Measurements from ENCODE around the gene DDTL. TPM values are rescaled to one million over a fixed set of nuclear protein-coding genes. Genes with fewer than 3 reads are reported as not detected.
"Not testable (repeated sequence)": the region's sequence is repeated elsewhere in the genome, so short reads cannot be mapped to it uniquely, and the experiment has no call there.

The DDTL gene
- total RNA-seq, 1 donor from 2014 or later: 3.1 TPM

DNA sequence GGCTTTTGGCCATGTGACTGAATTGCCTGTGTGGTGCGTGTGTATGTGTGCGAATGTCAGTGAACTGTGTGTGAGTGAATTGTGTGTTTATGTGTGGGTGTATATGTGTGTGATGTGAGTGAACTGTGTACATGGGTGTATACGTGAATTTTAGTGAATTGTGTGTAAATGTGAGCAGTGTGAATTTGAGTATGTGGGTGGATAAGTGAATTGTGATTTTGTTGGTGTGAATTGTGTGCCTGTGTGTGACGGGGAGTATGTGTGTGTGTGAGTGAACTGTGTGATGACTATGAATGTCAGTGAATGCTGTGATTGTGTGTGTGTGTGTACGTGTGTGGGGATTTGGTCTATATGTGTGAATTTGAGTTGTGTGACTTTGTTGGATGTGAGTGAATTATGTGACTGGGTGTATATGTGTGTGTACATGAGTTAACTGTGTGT is 3.5 kb downstream of the DDTL start:
- DNase-seq: no peak

DNA sequence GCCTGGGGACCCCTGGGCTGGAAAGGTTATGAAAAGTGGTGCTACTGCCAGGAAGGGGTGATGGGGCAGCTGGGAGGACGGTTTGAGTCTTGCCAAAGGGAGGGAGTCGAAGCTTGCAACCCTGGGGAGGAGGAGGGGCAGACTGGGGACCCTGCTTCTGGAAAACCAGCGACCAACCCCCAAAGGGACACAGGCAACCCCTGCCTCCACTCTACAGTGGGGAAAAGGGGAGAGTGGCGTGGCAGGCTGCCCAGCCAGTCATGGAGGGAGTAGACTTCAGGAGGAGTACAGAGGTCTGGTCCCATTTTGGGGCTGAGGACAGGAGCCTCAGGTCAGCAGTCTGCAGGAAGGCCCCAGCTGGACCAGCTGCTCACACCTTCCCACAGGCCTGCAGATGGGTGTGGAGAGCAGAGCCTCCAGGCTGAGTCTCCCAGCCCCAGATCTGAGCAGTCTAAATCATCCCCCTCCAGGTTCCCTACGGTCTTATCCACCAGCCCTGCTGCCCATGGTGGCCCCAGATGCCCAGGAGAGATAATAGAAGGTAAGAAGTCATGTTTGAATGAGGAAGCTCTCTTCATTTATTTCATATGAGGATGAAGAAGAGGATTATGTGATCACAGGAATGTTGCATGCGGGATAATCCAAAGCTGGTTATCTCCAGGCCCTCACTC is 4.3 kb downstream of the DDTL start:
- no peak for DNase-seq

DNA sequence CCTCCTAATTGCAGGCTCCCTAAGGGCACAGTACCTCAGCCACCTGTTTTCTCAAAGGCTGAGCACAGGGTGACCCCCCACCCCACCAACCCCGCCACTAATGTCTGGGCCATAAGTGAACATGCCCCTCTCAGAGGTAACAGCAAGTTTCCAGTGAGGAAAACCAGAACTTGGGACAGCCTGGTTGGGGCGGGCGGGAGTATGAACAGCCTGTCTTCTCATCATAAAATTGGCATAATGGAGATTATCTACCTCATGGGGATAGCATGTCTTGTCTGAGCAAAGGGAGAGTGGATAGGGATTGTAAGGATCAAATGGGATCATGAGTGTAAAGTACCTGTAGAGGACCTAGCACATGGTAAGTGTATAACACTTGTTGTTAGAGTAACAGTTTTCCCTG is 5.2 kb downstream of the DDTL start:
- not testable (repeated sequence) for DNase-seq

DNA sequence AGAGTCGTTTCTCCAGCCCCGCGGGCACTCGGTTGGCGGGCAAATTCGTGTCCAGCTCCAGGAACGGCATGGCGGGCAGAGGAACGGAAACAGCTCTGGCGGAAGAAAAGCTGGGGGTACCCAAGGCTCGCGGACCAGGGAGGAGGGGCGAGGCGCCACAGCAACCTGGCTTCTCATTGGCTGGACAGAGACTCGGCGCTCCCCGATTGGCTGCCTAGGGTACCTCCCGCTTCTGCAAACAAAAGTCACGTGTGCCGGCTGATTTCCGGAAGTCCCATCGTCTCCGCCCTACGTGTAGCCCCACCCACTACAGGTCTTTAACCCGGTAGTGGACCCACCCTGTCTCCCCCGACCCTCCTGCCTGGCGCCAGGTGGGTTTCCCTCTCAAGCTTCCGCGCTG is 7.7 kb downstream of the DDTL start, which contains the start of gene DDT:
Gene DDT, minus strand, starts transcription at position 97 of the 400 bp plus-strand sequence. Its CDS starts 27 bp downstream, at position 70.
- not testable (repeated sequence) for DNase-seq

DNA sequence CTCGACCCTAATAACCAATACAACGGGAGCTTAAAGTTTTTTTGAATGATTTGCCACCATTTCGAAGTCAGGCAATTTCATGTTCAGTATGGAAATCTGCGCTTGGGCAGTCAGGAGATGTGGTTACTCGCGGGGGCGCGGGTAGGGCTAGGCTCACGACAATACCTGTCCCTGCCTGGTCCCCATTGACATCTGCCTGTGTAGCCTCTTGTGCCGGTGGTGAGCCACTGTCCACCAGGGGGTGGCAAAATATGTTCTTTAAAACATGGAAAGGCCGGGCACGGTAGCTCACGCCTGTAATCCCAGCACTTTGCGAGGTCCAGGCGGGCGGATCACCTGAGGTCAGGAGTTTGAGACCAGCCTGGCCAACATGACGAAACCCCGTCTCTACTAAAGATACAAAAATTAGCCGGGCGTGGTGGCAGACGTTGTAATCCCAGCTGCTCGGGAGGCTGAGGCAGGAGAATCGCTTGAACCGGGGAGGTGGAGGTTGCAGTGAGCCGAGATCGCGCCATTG is 8.2 kb downstream of the DDTL start:
- not testable (repeated sequence) for DNase-seq

DNA sequence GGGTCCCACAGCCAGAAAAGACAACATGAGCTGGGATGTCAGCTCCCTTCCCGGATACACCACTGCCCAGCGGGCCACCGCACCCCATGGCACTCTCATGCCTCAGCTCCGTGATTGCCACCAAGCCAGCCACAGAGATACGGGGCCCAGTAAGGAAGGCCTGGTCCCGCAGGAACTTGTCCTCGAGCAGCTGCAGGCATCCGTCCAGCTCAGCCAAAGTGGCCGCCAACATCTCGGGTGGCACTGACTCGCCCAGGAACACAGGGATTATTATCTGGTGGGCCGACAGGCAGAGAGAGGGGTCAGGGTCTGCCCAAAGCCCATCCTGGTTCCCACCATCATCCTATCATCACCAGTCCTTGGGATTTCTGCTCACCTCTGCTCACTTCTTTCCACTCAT is 10.6 kb downstream of the DDTL start:
- DNase-seq: not testable (repeated sequence)

DNA sequence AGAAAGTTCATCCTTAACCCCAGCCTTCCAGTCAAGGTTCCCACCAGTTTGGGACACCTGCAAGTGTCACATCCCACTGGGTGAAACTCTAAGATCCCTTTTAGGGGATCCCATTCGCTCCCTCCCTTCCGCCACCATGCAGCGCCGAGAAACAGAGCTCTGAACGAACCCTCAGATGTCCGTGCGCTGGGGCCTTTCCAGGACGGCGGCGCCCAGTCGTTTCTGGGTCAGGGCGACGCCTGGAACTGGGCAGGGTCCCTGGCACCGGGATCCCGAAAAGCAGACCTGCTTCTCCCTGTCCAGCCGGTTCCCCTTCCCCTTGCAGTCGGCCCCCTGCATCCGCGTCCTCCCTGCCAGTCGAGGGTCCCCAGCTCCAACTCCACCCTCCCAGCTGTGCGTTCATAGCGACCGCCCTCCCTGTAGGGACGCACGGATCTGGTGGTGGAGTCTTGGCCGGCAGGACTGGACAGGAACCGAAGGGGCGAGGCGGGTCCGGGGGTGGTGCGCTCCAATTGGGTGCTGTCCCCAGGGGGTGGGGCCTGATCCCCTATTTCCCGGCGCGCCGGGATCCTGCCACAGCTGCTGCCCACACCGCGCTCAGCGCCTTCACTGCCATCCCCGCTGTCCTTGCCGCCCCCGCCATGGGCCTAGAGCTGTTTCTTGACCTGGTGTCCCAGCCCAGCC is 13.0 kb downstream of the DDTL start, which contains the start of gene GSTT2:
Gene GSTT2, plus strand, starts transcription at position 578 of the 684 bp plus-strand sequence.
- DNase-seq: not testable (repeated sequence)

DNA sequence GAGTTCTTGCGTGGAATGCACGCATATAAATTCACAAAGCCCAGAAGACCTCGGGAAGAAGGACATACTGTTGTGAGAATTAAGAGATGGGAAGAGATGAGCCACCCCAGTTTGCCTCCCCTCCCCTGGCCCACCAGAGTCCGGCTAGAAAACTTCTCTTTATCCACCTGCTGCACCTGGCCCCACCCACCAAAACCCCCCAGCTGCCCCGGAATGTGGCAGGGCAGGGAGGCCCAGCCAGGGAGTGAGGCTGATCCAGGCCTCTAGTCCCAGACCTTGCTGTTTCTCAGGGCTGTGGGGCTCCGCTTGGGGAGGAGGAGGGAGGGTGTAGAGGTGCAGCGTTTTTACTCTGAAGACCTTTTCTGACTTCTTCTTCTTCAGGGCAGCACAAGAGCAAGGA is 13.9 kb downstream of the DDTL start:
- not testable (repeated sequence) for DNase-seq

DNA sequence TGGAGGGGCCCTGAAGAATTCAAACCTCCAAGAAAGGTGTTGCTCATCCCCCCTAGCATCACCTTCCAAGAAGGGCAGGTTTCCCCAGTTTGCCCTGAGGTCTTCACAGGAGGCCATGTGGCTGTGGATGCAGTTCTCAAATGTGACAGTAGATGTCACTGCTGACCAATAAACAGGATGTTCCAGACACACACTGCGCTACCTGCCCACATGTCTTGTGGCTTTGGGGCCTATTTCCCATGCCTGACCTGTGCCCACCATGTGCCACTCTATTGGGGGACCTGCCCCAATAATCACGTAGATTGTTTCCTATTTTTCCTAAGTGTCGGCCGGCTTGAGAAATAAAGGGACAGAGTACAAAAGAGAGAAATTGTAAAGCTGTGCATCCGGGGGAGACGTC is 17.7 kb downstream of the DDTL start:
- DNase-seq: no peak

DNA sequence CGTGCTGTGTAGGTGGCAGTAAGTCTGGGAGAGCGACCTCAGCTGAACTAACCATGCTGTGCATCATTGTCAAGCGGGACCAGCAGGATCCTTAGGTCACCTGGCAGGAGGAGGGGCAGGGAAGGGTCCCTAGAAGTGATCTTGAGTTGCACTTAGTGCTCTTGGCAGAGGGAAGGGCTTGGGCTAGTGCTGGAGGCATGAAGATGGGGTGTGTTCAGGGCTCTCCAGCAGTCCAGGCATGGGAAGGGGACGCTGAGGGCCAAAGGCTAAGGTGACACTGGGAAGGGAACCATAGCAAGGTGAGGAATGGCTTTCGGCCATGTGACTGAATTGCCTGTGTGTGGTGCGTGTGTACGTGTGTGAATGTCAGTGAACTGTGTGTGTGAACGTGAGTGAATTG is 19.4 kb downstream of the DDTL start:
- DNase-seq: not testable (repeated sequence)

DNA sequence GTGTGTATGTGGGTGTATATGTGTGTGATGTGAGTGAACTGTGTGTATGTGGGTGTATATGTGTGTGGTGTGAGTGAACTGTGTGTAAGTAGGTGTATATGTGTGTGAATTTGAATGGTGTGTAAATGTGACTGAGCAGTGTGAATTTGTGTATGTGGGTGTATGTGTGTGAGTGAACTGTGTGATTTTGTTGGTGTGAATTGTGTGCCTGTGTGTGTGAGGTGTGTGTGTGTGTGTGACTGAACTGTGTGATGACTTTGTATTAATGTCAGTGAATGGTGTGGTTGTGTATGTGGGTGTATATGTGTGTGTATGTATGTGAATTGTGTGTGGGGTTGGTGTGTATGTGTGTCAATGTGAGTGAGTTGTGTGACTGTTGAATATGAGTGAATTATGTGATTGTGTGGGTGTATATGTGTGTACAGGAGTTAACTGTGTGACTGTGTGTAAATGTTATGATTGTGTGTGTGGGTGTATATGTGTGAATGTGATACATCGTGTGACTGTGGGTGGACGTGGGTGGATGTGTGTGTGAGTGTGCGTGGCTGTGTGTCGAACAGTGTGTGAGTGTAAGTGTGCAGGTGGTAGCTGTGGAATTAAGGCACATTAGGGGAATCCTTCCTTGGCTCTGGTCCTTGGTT is 20.0 kb downstream of the DDTL start:
- DNase-seq: not testable (repeated sequence)

DNA sequence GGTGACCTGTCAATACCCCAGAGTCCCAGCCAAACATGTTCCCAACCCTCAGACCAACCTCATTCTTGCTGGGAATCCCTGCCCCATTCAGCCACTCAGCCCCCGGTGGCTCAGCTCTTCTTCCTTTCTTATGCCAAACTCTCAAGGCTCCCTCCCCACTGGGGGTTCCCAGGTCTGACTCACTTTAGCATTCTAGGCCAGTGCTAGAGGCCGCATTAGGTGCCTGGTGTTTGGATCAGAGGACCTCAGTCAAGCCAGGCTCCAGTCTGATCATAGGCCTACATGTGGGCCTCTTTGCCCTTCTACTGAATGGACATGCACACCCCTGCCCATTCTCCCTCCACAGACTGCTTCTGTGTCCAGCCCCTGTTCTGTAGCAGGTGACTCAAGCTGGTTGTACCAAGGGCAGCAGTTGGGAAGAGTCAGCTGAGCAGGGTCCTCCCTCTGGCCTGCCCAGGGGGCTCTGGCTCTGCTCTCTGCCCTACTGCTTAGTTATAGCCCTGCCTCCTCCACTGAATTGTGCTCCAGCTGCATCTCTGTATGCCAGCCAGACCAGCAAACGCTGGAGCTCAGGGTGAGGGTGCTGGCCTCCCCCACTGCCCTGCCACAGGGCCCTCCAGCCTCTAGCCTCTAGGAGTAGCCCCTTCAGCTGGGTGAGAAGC is 23.0 kb downstream of the DDTL start:
- not testable (repeated sequence) for DNase-seq

DNA sequence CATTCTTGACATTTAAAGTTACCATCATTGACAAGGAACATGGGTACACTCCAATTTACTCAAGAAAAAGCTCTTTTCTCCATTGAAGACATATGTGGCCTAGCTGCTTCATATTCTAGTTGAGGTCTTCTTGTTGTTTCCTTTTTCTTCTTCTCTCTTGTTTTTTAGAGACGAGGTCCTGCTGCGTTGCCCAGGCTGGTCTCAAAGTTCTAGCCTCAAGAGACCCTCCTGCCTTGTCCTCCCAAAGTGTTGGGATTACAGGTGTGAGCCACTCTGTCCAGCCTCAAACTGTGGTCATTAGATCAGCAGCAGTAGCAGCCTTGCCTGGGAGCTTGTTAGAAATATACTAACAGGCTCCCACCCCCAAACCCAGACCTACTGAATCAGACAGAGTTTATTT is 26.4 kb downstream of the DDTL start:
- not testable (repeated sequence) for DNase-seq

DNA sequence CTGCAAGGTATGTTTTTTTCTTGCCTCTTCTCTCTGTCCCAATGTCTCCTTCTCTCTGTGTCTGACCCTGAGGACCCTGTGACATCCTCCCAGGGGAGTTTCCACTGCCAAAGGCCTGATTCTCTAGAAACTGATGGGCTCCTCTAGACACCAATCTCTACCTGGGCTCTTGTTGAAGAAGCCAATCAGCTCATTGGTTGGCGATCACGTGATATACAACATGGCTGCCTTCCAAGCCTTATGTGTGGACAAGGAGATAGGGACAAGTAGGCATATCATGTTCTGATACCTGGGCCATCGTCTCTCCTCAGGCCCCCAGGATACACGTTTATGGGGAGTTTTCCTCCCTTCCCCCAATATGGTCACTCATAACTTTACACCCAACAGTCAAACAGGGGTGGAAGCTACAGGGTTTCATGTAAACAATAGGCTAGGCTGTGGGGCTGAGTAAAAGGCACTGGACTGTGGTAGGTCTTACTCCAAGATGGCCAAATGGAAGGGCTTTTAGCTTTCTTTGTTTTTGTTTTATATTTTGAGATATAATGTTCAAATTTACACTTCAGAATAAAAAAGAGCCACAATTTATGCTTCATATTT is 27.0 kb downstream of the DDTL start:
- DNase-seq: not testable (repeated sequence)

DNA sequence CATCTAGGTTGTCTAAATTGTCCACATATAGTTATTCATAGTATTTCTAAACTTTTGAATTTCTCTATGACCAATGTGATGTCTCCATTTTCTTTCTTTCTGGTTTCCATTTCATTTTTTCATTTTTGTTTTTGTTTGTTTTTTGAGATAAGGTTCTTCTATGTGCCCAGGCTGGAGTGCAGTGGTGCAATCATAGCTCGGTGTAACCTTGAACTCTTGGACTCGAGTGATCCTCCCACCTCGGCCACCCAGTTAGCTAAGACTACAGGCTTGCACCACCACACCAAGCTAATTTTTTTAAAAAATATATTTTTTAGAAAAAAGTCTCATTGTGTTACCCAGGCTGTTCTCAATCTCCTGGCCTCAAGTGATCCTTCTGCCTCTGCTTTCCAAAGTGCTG is 30.4 kb downstream of the DDTL start:
- no peak for DNase-seq

DNA sequence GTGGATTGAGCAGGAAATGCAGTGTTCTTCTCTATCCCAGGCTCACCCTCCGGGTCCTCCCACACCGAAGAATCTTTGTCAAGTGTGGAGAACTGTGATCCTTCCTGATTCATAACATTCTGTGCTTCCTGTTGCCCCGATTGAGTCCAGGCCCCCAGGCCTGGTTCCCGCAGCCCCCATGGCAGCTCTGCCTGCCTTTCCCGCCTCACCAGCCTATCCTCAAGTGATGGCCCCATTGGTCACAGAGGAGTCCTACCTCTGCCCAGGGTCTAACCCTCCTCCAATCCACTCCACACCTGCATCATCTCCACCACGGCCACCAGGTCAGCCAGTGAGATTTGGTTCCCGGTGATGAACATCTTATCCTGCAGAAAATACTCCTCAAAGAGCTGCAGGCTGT is 33.1 kb downstream of the DDTL start:
- DNase-seq: not testable (repeated sequence)

DNA sequence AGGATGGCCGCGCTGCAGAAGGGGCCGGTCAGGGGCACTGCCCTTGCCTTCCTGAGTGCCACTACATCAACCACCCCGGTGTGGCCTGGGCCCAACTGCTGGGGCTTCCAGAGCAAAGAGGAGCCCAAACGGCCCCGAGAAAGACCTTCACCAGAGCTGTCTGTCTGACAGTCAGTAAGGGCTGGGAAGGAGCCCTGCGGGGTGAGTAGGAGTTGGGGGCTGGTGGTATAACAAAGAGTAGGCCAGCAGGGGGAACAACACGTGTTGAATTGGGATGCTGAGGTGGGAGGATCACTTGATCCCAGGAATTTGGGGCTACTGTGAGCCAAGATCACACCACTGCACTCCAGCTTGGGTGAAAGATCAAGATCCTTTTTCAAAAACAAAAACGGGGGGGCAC is 34.6 kb downstream of the DDTL start:
- no peak for DNase-seq

DNA sequence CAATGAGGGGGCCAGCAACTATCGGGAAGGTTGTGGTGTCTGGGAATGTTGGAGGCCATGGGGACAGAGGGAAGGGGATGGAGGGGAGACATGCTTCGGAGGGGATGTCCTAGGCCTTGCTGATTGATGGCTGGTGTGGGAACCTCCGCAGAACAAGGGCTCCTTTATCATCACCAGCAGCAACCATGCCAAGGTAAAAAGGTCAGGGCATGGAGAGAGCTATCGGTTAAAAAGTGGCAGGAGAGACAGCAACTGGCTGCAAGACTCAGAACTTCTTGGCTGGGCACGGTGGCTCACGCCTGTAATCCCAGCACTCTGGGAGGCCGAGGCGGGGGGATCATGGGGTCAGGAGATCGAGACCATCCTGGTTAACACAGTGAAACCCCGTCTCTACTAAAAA is 35.6 kb downstream of the DDTL start:
- no peak for DNase-seq

DNA sequence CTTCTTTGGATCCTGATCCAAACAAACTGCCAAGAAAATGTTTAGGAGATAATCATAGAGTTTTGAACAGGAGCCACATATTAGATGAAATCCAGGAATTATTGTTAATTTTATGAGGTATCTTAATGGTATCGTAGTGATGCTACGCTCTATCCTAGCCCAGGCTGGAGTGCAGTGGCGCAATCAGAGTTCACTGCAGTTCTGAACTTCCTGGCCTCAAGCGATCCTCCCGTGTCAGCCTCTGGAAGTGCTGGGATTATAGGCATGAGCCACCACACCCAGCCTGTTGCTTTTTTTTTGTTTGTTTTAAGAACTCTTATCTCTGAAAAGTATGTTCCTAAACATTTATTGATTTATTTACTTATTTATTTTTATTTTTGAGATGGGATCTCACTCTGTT is 36.2 kb downstream of the DDTL start:
- DNase-seq: no peak

DNA sequence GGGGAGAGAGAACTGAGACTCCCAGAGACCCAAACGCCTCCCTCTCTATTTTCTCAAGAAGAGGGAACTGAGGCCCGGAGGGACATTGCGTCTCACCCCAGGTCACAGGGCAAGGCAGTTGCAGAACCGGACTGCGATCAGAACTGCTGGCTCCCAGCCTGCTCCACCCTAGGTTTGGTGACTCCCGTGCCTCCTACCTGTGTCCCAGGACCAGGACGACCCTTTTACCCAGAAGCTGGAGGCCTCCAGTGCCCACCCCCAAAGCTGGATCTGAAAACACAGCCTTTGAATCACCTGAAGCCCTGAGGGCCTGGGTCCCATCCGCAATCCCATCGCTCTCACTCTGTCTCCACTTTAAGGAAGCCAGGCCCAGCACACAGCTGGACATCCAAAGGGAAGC is 37.2 kb downstream of the DDTL start:
- no peak for DNase-seq

DNA sequence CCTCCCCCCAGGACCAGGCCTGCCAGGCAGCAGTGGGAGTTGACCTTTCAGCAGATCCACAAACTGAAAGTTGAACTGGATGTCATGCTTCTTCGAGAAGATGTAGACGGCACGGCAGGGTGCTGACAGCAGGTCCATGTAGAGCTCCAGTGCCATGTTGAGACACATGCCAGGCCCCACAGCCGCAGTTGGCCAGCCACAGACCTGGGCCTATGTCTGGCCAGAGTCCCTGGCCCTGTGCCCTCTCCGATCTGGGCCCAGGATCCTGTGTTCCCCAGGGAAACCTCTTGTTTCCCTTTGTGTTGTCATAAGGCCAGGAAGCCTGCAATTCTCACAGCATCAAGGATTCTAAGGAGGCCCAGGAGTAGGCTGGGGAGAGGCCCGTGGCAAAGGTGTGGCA is 38.5 kb downstream of the DDTL start, which contains the start of gene GSTT4:
Gene GSTT4, minus strand, starts transcription at position 253 of the 400 bp plus-strand sequence. Its CDS starts 97 bp downstream, at position 156.
- no peak for DNase-seq
